Measurements from ENCODE around the gene TINCR. TPM values are rescaled to one million over a fixed set of nuclear protein-coding genes. Genes with fewer than 3 reads are reported as not detected.

TINCR gene
- total and polyA plus RNA-seq, 2 donors (not counting 3 experiments of a cell fraction or from before 2014, with no cell fraction given), result 0.01 TPM; not detected in 1

DNA sequence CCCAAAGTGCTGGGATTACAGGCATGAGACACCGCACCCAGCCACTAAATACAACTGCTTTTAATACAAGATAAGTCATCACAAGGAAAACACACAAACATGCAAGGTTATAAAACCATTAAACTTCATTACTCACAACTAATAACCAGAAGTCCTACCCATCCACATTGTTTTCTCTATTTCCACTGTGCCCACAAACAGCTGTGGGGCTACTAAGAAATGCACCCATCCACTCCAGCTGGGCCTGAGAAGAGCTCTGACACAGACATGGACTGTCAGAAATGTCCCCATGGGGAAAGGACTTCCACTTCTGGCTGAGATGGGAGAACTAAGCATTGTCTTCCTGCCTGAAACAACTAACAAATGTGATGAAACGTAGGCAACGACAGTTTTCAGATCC is 37.6 kb upstream of the TINCR start:
- no TSS peak for BruUV-seq (replicated peaks)

More for the DNA sequence above, 37.6 kb upstream of the TINCR start:
- DNase-seq (ENCODE audit: low read depth, low spot score) (no peak), FAIRE-seq (no peak)
- H3K36me3 ChIP-seq (ENCODE audit: control insufficient read depth in 2 of 2, extremely low read depth in 1 of 2, insufficient read depth in 2 of 2, low read length in 2 of 2), result peaks cover 29 to 49% of the 10 kb centered on the region in 2 experiments
- no peak overlapping the region for H3K4me2 ChIP-seq (ENCODE audit: insufficient read depth, low read length)
- no peaks in the 10 kb centered on the region for H3K9me1 ChIP-seq (replicated peaks; ENCODE audit: control insufficient read depth, extremely low read depth, insufficient read depth, low read length)
- intact Hi-C loops (cut with micrococcal nuclease) (no loop called here), dilution Hi-C loops (cut with MboI; ENCODE audit: extremely low pct_ligation_motif_present, low sequenced_read_pairs) (no loop called here)
- H3K27me3 ChIP-seq (ENCODE audit: control insufficient read depth in 2 of 2, insufficient read depth in 2 of 2, low read length in 2 of 2), result no peaks in the 10 kb centered on the region
- H3K9ac ChIP-seq (replicated peaks; ENCODE audit: extremely low read depth, insufficient read depth, low read length), result no peak overlapping the region
- H3K4me1 ChIP-seq (ENCODE audit: control insufficient read depth, extremely low read depth, insufficient read depth, low read length), result no peaks in the 10 kb centered on the region
- TF ChIP-seq, protein P1, sequence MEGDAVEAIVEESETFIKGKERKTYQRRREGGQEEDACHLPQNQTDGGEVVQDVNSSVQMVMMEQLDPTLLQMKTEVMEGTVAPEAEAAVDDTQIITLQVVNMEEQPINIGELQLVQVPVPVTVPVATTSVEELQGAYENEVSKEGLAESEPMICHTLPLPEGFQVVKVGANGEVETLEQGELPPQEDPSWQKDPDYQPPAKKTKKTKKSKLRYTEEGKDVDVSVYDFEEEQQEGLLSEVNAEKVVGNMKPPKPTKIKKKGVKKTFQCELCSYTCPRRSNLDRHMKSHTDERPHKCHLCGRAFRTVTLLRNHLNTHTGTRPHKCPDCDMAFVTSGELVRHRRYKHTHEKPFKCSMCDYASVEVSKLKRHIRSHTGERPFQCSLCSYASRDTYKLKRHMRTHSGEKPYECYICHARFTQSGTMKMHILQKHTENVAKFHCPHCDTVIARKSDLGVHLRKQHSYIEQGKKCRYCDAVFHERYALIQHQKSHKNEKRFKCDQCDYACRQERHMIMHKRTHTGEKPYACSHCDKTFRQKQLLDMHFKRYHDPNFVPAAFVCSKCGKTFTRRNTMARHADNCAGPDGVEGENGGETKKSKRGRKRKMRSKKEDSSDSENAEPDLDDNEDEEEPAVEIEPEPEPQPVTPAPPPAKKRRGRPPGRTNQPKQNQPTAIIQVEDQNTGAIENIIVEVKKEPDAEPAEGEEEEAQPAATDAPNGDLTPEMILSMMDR (IDR thresholded peaks at IDR 0.05; ENCODE audit: extremely low read depth in 1 of 2, insufficient read depth in 1 of 2, low read depth in 1 of 2, low read length in 2 of 2), result no peak
- no peak for TF ChIP-seq JUN (IDR thresholded peaks at IDR 0.05; ENCODE audit: borderline replicate concordance, insufficient read depth, insufficient read length, low read depth)
- TF ChIP-seq, protein P2, sequence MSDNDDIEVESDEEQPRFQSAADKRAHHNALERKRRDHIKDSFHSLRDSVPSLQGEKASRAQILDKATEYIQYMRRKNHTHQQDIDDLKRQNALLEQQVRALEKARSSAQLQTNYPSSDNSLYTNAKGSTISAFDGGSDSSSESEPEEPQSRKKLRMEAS (IDR thresholded peaks at IDR 0.05; ENCODE audit: insufficient read depth, insufficient read length), result no peak
- no peak for TF ChIP-seq MYC (IDR thresholded peaks at IDR 0.05; ENCODE audit: low read depth, low read length)
- no peak for TF ChIP-seq POLR2AphosphoS5 (IDR thresholded peaks at IDR 0.05; ENCODE audit: insufficient read depth, low read depth, low read length)
- TF ChIP-seq EZH2 (IDR thresholded peaks at IDR 0.05; ENCODE audit: borderline replicate concordance, low read depth, low read length, severe bottlenecking), result no peak
- TF ChIP-seq GATA2 (IDR thresholded peaks at IDR 0.05; ENCODE audit: insufficient read depth, insufficient read length, low read depth, low read length), result no peak
- no peak for TF ChIP-seq POLR2A (IDR thresholded peaks at IDR 0.05; ENCODE audit: low read depth, low read length)
- no peak for TF ChIP-seq FOS (IDR thresholded peaks at IDR 0.05; ENCODE audit: borderline replicate concordance, insufficient read depth, low read length)
- H3K9me3 ChIP-seq (replicated peaks; ENCODE audit: control insufficient read depth, insufficient read depth, low read length), result no peaks in the 10 kb centered on the region
- no peak overlapping the region for H3K4me3 ChIP-seq (replicated peaks in 1 of 3; ENCODE audit: insufficient read depth in 1 of 3, low read depth in 1 of 3, low read length in 3 of 3)
- peaks cover 23% of the 10 kb centered on the region for H3K79me2 ChIP-seq (ENCODE audit: control insufficient read depth, insufficient read depth, low read length)
- peaks cover 2% of the 10 kb centered on the region for H4K20me1 ChIP-seq (replicated peaks; ENCODE audit: control insufficient read depth, extremely low read depth, insufficient read depth, low read length)
- ChIA-PET CTCF (no interaction called here), POLR2A (no interaction called here)
- no peak overlapping the region for H3K27ac ChIP-seq (ENCODE audit: insufficient read depth, low read depth, low read length)
- H2AFZ ChIP-seq (ENCODE audit: low read depth, low read length), result no peak overlapping the region

Data from endothelial cell of umbilical vein (primary cell).